Measurements from ENCODE around the gene MEIS1. TPM values are rescaled to one million over a fixed set of nuclear protein-coding genes. Genes with fewer than 3 reads are reported as not detected.

Gene MEIS1
- total RNA-seq, 1 experiment from 2014 or later: 0.66 TPM

DNA sequence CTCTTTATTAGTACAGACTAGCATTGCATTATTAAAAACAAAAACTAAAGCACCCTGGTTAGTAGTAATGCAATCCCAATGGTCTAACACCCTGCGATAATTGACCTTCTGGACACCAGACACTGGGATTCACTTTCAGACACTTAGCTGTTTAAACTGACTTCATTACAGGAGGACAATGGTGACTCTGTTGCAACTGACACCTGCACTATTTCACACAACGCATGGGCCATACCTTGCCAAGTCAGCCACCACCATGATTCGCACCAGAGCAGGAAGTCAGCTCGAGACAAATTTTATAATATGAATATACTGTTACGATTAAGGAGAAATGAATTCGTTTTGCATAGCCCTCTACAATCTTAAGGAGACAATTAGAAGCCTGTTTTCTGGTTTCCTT lies 150.7 kb downstream of the MEIS1 start:
- no CpG with 5 or more reads among the region's 6 CpGs for WGBS (ENCODE audit: extremely low coverage, insufficient read length, low lambda C conversion rate)
- H2BK5ac ChIP-seq (ENCODE audit: insufficient read length, low read length): no peak overlapping the region
- no peaks in the 10 kb centered on the region for H3K4me1 ChIP-seq (ENCODE audit: insufficient read depth, low read length)
- no peak overlapping the region for H2BK20ac ChIP-seq (ENCODE audit: low read depth, low read length, poor library complexity, severe bottlenecking)
- no peak overlapping the region for H3K18ac ChIP-seq (ENCODE audit: insufficient read length, low read depth, low read length)
- Mint-ChIP-seq H3K27ac (no peak overlapping the region), H3K36me3 (ENCODE audit: insufficient read depth in 1 of 3, low read depth in 3 of 3) (no peaks in the 10 kb centered on the region; a peak in 2 of 7 replicates), H3K9me3 (peaks cover 2 to 4% of the 10 kb centered on the region in 2 experiments; a peak in 2 of 5 replicates), H3K27me3 (ENCODE audit: low read depth) (peaks cover 9% of the 10 kb centered on the region), H3K4me3 (no peak overlapping the region), H3K4me1 (peaks cover 6% of the 10 kb centered on the region in 2 experiments)
- H4K8ac ChIP-seq (replicated peaks; ENCODE audit: insufficient read length, low read depth, low read length): no peak overlapping the region
- no peak overlapping the region for H3K14ac ChIP-seq (ENCODE audit: insufficient read depth, low read length)
- H3K79me1 ChIP-seq (ENCODE audit: insufficient read depth, low read depth, low read length, poor library complexity, severe bottlenecking): no peaks in the 10 kb centered on the region
- H3K23me2 ChIP-seq (ENCODE audit: insufficient read length, low read depth, low read length, poor library complexity, severe bottlenecking): peaks cover 10% of the 10 kb centered on the region
- peaks cover 33% of the 10 kb centered on the region for H3K27me3 ChIP-seq (ENCODE audit: insufficient read depth, low read length)
- H3K4ac ChIP-seq (ENCODE audit: low read depth, low read length): no peak overlapping the region
- no peak overlapping the region for H3T11ph ChIP-seq (ENCODE audit: low read length)
- H2BK120ac ChIP-seq (ENCODE audit: low read depth, low read length, poor library complexity, severe bottlenecking): no peak overlapping the region
- no peaks in the 10 kb centered on the region for H4K20me1 ChIP-seq (ENCODE audit: control insufficient read depth, insufficient read depth, insufficient read length)
- no peak overlapping the region for H4K91ac ChIP-seq (ENCODE audit: insufficient read length, low read depth, low read length)
- H3K79me2 ChIP-seq (ENCODE audit: insufficient read depth, low read length): no peaks in the 10 kb centered on the region
- H3K56ac ChIP-seq (ENCODE audit: insufficient read length, low read depth, low read length): no peak overlapping the region
- H3K9ac ChIP-seq (ENCODE audit: extremely low read depth, insufficient read length, low read length): no peak overlapping the region
- TF ChIP-seq, protein P1, sequence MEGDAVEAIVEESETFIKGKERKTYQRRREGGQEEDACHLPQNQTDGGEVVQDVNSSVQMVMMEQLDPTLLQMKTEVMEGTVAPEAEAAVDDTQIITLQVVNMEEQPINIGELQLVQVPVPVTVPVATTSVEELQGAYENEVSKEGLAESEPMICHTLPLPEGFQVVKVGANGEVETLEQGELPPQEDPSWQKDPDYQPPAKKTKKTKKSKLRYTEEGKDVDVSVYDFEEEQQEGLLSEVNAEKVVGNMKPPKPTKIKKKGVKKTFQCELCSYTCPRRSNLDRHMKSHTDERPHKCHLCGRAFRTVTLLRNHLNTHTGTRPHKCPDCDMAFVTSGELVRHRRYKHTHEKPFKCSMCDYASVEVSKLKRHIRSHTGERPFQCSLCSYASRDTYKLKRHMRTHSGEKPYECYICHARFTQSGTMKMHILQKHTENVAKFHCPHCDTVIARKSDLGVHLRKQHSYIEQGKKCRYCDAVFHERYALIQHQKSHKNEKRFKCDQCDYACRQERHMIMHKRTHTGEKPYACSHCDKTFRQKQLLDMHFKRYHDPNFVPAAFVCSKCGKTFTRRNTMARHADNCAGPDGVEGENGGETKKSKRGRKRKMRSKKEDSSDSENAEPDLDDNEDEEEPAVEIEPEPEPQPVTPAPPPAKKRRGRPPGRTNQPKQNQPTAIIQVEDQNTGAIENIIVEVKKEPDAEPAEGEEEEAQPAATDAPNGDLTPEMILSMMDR (conservative IDR thresholded peaks at IDR 0.05): no peak
- H4K5ac ChIP-seq (ENCODE audit: insufficient read length, low read depth, low read length): no peak overlapping the region
- H3K9me3 ChIP-seq (ENCODE audit: control insufficient read depth, low read depth, low read length): no peaks in the 10 kb centered on the region
- no peak overlapping the region for H2BK12ac ChIP-seq (ENCODE audit: insufficient read length, low read depth, low read length)
- H3K23ac ChIP-seq (ENCODE audit: insufficient read length, low read depth, low read length): no peak overlapping the region
- no peak overlapping the region for H2AK5ac ChIP-seq (ENCODE audit: insufficient read length, low read length)
- DNase-seq: no peak
- no peak overlapping the region for H2AFZ ChIP-seq (ENCODE audit: low read length)
- H2BK15ac ChIP-seq (ENCODE audit: low read depth, low read length): no peak overlapping the region
- H3K4me2 ChIP-seq (ENCODE audit: insufficient read depth, insufficient read length, low read length): no peak overlapping the region
- no peak overlapping the region for H3K27ac ChIP-seq (ENCODE audit: insufficient read length, low read depth, low read length)

Measured in H9 (cell line).